Stimulated activated naive B cell treated with anti-CD40 and anti-IgM and Interleukin-4, amounts not matched to agents 10 μg/mL and 1 μg/mL and 100 μg/mL, for 72 hours (primary cell): ENCODE measurements around the gene LRFN5.

Source experiments
- ATAC-seq, 2 donors: fragments of 150-1000 bp; cut with Tn5 transposase; replicated peaks; 2 replicates each; pipeline ENCODE4 v1.10.0; 2021; ENCODE audit warnings: moderate library complexity in 1 of 2
- DNase-seq: peaks from one replicate; pipeline ENCODE4 v3.0.0; 2021
- H3K27ac Mint-ChIP-seq: one replicate; pipeline ENCODE4 v1.8.0; 2022; ENCODE audit warnings: mild to moderate bottlenecking, mixed read lengths
- H3K27me3 Mint-ChIP-seq, 2 donors: one replicate each; pipeline ENCODE4 v1.8.0; 2022; ENCODE audit warnings: mixed read lengths in 2 of 2
- H3K36me3 Mint-ChIP-seq, 2 donors: one replicate each; pipeline ENCODE4 v1.8.0; 2022; ENCODE audit warnings: mixed read lengths in 2 of 2, mild to moderate bottlenecking in 1 of 2
- H3K4me1 Mint-ChIP-seq, 2 donors: one replicate each; pipeline ENCODE4 v1.8.0; 2022; ENCODE audit warnings: mixed read lengths in 2 of 2, mild to moderate bottlenecking in 1 of 2
- H3K4me3 Mint-ChIP-seq, 2 donors: one replicate each; pipeline ENCODE4 v1.8.0; 2022; ENCODE audit warnings: mild to moderate bottlenecking in 2 of 2, mixed read lengths in 2 of 2, moderate library complexity in 1 of 2
- H3K9me3 Mint-ChIP-seq, 2 donors: one replicate each; pipeline ENCODE4 v1.8.0; 2022; ENCODE audit warnings: mixed read lengths in 2 of 2, mild to moderate bottlenecking in 1 of 2

Gene LRFN5

GRCh38 chr14:41608681-41609390 lies 2.2 kb downstream of the LRFN5 start:
- Mint-ChIP-seq H3K4me1 (peaks cover 25 to 35% of the 10 kb centered on the region in 2 donors), H3K27me3 (peaks cover 72 to 80% of the 10 kb centered on the region in 2 donors), H3K27ac (peak overlapping the region; percentile 56), H3K4me3 (no peak overlapping the region), H3K36me3 (no peaks in the 10 kb centered on the region), H3K9me3 (no peaks in the 10 kb centered on the region)
- DNase-seq (no peak), ATAC-seq (no peak)

DNA sequence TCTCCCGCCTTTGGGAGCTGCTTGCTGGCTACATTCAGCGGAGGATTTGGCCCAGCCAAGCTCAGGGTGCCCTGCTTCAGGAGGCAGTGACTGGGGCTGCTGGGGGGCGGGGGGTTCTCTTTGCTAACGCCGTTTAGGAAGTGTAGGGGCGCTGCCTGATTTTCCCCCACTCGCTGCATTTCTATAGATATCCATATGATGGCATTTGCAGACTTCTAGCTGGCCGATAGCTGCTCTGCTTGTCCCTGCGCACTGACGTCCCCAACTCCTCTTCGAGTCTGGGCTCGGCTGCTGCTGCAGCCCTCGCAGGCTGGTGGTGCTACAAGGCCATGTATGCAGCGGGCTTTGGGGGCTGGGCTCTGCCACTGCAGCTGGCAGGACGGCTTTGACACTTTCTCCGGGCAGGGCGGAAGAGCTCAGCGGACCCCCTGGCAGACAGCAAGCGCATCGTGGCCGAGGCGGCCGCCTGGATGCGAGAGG lies 3.1 kb downstream of the LRFN5 start:
- Mint-ChIP-seq H3K27me3 (peaks cover 65 to 70% of the 10 kb centered on the region in 2 donors), H3K4me1 (peaks cover 21 to 35% of the 10 kb centered on the region in 2 donors), H3K27ac (no peak overlapping the region), H3K36me3 (no peaks in the 10 kb centered on the region), H3K4me3 (no peak overlapping the region), H3K9me3 (no peaks in the 10 kb centered on the region)
- ATAC-seq (peak; percentile 49 to 67), DNase-seq (no peak)

DNA sequence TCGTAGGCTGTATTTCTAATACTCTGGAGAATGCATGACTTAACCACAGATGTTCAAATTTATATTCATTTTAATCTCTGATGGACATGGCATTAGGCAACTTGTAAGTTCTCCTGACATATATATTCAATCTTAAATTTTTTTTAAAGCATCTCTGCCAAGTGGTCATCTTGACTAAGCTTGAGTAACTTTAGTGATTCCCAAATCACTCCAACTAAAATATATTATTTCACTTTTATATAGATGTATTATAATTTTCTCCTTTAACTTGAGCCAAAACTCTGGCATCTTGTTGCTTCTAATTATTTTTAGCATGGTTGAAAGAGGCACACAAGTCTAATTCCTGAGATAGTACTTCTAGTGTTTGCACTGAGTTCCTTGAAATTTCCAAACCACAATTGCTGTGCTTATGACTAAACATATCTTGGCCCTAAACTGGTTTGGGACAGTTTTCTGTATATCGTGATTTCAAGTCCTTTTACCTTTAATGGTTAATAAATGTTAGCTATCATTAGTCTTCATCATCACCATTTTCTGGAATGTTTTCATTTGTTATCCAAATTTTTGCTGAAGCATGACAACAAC lies 8.4 kb downstream of the LRFN5 start:
- Mint-ChIP-seq H3K27ac (no peak overlapping the region), H3K9me3 (peaks cover 0 to 1% of the 10 kb centered on the region in 2 donors), H3K27me3 (peaks cover 17 to 19% of the 10 kb centered on the region in 2 donors), H3K36me3 (no peaks in the 10 kb centered on the region), H3K4me1 (no peaks in the 10 kb centered on the region), H3K4me3 (no peak overlapping the region)
- DNase-seq: no peak
- no peak for ATAC-seq

- ATAC-seq (no peak), DNase-seq (no peak)
- no peak overlapping the region for H3K4me3 Mint-ChIP-seq
- H3K9me3 Mint-ChIP-seq: no peaks in the 10 kb centered on the region
- no peaks in the 10 kb centered on the region for H3K36me3 Mint-ChIP-seq
- H3K27me3 Mint-ChIP-seq: no peaks in the 10 kb centered on the region
- no peaks in the 10 kb centered on the region for H3K4me1 Mint-ChIP-seq
- no peak overlapping the region for H3K27ac Mint-ChIP-seq
These were observed 17.1 kb downstream of the LRFN5 start for GRCh38 chr14:41623736-41624135.

DNA sequence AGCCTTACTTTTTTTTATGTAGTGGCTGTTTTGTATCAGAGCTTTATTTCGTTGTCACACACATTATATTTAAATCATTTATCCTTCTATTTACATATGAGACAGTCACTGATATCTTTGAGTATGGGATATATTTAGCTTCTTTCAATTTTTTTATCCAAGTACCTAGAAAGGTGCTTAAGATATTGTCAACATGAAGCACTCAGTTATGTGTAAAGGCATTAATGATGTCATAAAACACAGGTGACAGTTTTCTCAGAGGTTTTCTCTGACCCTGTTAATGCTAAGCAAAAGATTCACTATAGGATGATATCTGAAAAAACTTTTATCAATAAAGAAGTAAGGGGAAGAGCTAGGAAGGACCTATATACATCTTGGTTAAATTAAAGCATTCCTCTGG lies 23.2 kb downstream of the LRFN5 start:
- Mint-ChIP-seq H3K4me3 (no peak overlapping the region), H3K36me3 (no peaks in the 10 kb centered on the region), H3K27ac (no peak overlapping the region), H3K27me3 (no peaks in the 10 kb centered on the region), H3K9me3 (no peaks in the 10 kb centered on the region), H3K4me1 (no peaks in the 10 kb centered on the region)
- DNase-seq (no peak), ATAC-seq (no peak)

DNA sequence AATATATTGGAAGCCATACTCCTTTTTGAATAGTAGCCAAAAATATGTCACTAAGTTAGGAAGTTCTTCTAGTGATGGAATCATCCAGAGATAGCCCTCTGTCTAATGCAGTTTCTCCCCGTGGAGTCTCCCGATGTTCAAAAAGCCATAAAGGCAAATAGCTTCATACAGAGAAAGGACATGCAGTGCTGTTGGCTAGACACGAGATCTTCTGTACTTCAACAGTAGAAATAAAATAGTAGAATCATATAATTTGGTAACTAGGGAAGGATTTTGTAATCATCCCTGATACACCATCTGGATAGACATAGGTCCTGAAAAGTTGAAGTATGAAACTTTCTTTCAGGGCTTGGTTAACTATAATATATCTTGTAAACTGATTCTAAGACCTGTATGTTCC lies 27.6 kb downstream of the LRFN5 start:
- no peaks in the 10 kb centered on the region for H3K36me3 Mint-ChIP-seq

GRCh38 chr14:41636492-41637392 lies 30.1 kb downstream of the LRFN5 start:
- Mint-ChIP-seq H3K27me3 (no peaks in the 10 kb centered on the region), H3K36me3 (no peaks in the 10 kb centered on the region), H3K9me3 (no peaks in the 10 kb centered on the region), H3K4me3 (no peak overlapping the region), H3K4me1 (no peaks in the 10 kb centered on the region), H3K27ac (no peak overlapping the region)
- DNase-seq (no peak), ATAC-seq (no peak)

More for the DNA sequence above, 27.6 kb downstream of the LRFN5 start:
- no peak overlapping the region for H3K27ac Mint-ChIP-seq
- DNase-seq (no peak), ATAC-seq (no peak)
- no peaks in the 10 kb centered on the region for H3K9me3 Mint-ChIP-seq
- H3K4me1 Mint-ChIP-seq: no peaks in the 10 kb centered on the region
- no peak overlapping the region for H3K4me3 Mint-ChIP-seq
- H3K27me3 Mint-ChIP-seq: no peaks in the 10 kb centered on the region

GRCh38 chr14:41641690-41642089 lies 35.0 kb downstream of the LRFN5 start:
- ATAC-seq (no peak), DNase-seq (no peak)
- Mint-ChIP-seq H3K4me3 (no peak overlapping the region), H3K9me3 (no peaks in the 10 kb centered on the region), H3K27ac (no peak overlapping the region), H3K36me3 (no peaks in the 10 kb centered on the region), H3K4me1 (no peaks in the 10 kb centered on the region), H3K27me3 (no peaks in the 10 kb centered on the region)

GRCh38 chr14:41642367-41642766 lies 35.7 kb downstream of the LRFN5 start:
- no peak for DNase-seq
- no peaks in the 10 kb centered on the region for H3K36me3 Mint-ChIP-seq
- no peak for ATAC-seq
- no peaks in the 10 kb centered on the region for H3K4me1 Mint-ChIP-seq
- H3K27me3 Mint-ChIP-seq: no peaks in the 10 kb centered on the region
- no peak overlapping the region for H3K4me3 Mint-ChIP-seq
- no peak overlapping the region for H3K27ac Mint-ChIP-seq
- H3K9me3 Mint-ChIP-seq: no peaks in the 10 kb centered on the region

- Mint-ChIP-seq H3K27me3 (no peaks in the 10 kb centered on the region), H3K9me3 (no peaks in the 10 kb centered on the region), H3K4me3 (no peak overlapping the region), H3K4me1 (no peaks in the 10 kb centered on the region), H3K36me3 (no peaks in the 10 kb centered on the region), H3K27ac (no peak overlapping the region)
- no peak for ATAC-seq
- DNase-seq: no peak
These were observed 36.1 kb downstream of the LRFN5 start for GRCh38 chr14:41642789-41643188.

GRCh38 chr14:41644606-41645005 lies 37.9 kb downstream of the LRFN5 start:
- ATAC-seq: no peak
- H3K4me3 Mint-ChIP-seq: no peak overlapping the region
- no peaks in the 10 kb centered on the region for H3K9me3 Mint-ChIP-seq
- H3K4me1 Mint-ChIP-seq: no peaks in the 10 kb centered on the region
- no peaks in the 10 kb centered on the region for H3K27me3 Mint-ChIP-seq
- H3K36me3 Mint-ChIP-seq: no peaks in the 10 kb centered on the region
- no peak for DNase-seq
- H3K27ac Mint-ChIP-seq: no peak overlapping the region

GRCh38 chr14:41650802-41651201 lies 44.1 kb downstream of the LRFN5 start:
- no peaks in the 10 kb centered on the region for H3K4me1 Mint-ChIP-seq
- H3K4me3 Mint-ChIP-seq: no peak overlapping the region
- ATAC-seq (no peak), DNase-seq (no peak)
- H3K9me3 Mint-ChIP-seq: peaks cover 0 to 1% of the 10 kb centered on the region in 2 donors
- H3K27ac Mint-ChIP-seq: no peak overlapping the region
- no peaks in the 10 kb centered on the region for H3K27me3 Mint-ChIP-seq
- H3K36me3 Mint-ChIP-seq: no peaks in the 10 kb centered on the region

DNA sequence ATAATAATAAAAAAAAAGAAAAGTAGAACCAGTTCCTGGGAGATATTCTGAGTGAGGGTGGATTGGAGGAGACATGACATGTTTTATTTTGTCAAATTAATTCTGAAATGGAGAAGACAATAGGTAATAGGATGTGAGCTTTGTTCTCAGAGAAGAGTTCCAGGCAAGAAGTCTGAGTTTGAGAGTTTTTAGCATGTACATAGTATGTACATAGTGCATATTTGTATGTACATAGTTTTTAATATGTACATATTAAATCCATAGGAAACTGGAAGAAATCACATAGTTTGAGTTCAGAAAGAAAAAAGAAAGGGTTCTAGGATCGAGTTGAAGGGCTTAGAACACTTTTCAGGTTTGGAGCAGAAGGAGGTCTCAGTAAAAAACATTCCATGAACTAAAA lies 47.5 kb downstream of the LRFN5 start:
- Mint-ChIP-seq H3K4me3 (no peak overlapping the region), H3K36me3 (no peaks in the 10 kb centered on the region), H3K9me3 (peaks cover 0 to 6% of the 10 kb centered on the region in 2 donors), H3K27me3 (no peaks in the 10 kb centered on the region), H3K4me1 (no peaks in the 10 kb centered on the region), H3K27ac (no peak overlapping the region)
- no peak for ATAC-seq
- no peak for DNase-seq

- no peaks in the 10 kb centered on the region for H3K27me3 Mint-ChIP-seq
- DNase-seq (no peak), ATAC-seq (no peak)
- no peaks in the 10 kb centered on the region for H3K36me3 Mint-ChIP-seq
- peaks cover 0 to 2% of the 10 kb centered on the region in 2 donors for H3K9me3 Mint-ChIP-seq
- H3K27ac Mint-ChIP-seq: no peak overlapping the region
- H3K4me3 Mint-ChIP-seq: no peak overlapping the region
- H3K4me1 Mint-ChIP-seq: no peaks in the 10 kb centered on the region
These were observed 56.2 kb downstream of the LRFN5 start for GRCh38 chr14:41662780-41663472.
